GM21528 (cell line): ENCODE measurements around the gene MARCHF3.
"Not testable (repeated sequence)": the region's sequence is repeated elsewhere in the genome, so short reads cannot be mapped to it uniquely, and the experiment has no call there.

ENCODE experiments used
- ATAC-seq: cut with Tn5 transposase; IDR thresholded peaks from one replicate; pipeline ENCODE4 v1.9.1; 2021; ENCODE audit warnings: mild to moderate bottlenecking, moderate library complexity; ENCODE audit not compliant: unreplicated experiment, low FRiP score

MARCHF3 gene, protein sequence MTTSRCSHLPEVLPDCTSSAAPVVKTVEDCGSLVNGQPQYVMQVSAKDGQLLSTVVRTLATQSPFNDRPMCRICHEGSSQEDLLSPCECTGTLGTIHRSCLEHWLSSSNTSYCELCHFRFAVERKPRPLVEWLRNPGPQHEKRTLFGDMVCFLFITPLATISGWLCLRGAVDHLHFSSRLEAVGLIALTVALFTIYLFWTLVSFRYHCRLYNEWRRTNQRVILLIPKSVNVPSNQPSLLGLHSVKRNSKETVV

DNA sequence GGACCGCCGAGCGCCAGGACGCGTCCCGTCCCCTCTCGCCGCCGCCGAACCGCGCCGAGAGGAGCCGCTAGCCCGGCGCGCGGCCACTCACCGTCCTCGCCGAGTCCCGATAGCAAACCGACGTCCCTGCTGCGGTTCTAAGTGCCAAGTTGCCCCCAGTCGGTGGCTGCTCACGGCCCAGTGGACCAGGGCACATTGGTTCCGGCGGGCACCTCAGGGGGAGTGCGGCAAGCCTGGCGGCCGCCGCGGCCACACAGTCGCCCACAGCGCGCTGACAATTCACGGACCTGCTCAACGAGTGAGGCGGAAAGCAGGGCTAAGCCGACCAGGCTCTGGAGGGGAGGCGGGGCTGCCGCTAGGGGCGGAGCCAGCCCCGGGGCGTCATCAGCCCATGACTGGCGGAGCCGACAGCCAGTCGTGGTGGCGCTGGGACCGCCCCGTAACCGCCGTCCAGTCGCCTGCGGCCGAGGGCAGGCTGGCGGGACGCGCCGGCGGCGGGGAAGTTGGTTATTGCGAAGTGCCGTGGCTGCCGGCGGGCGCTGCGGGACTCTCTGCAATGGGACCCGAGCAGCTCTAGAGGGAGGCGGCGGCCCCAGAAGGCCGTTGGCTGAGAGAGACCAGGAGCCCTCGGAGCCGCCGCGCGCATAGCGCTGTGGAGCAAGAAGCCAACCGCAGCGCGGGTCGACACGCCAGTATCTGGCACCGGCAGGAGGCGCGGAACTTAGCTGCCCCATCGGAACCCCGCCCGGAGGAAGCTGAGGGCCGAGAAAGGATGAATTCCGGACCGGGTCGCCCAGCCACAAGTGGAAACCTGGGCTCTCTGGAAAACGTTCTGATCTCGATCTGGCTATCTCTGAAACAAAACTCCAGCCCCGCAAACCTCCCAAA is at the start of gene MARCHF3:
MARCHF3 (minus strand) TSS at position 300 of the 888 bp plus-strand sequence. CDS start 112,387 bp downstream, outside the sequence.
- ATAC-seq, result peak; percentile 97

DNA sequence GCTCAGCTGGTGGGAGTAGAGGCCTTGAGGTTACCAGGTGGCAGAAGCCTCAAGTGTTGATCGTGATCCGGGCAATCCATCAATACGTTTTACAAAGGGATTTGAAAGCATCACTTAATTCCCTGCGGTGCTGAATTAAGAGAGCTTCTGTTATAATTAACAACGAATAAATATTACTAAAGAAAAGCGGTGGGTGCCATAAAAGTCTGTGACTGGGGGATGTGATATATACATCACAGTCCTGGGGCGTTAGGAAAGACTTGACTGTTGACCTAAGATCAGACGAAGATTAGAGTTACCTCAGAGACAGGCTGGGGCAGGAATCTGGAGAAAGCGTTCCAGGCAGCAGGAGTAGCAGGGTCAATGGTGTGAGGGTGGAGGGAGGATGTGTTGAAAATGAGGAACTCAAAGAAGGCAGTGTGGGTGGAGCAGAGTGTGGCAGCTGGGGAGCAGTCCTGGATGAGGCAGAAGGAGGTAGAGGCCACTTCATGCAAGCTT is 49.7 kb upstream of the MARCHF3 start:
- no peak for ATAC-seq

- ATAC-seq, result no peak
Observed at GRCh38 chr5:127077366-127077765, 47.0 kb upstream of the MARCHF3 start.

- ATAC-seq, result no peak
Observed at GRCh38 chr5:127076315-127077129, 46.2 kb upstream of the MARCHF3 start.

GRCh38 chr5:127074466-127074865 is 44.1 kb upstream of the MARCHF3 start:
- no peak for ATAC-seq

GRCh38 chr5:127072861-127073846 is 42.8 kb upstream of the MARCHF3 start, which contains the start of gene C5orf63:
Gene C5orf63 (minus strand): TSS chr5:127073502. CDS start chr5:127058995, 14,507 bp downstream.
- peak; percentile 98 for ATAC-seq

GRCh38 chr5:127070243-127070642 is 39.9 kb upstream of the MARCHF3 start:
- no peak for ATAC-seq

DNA sequence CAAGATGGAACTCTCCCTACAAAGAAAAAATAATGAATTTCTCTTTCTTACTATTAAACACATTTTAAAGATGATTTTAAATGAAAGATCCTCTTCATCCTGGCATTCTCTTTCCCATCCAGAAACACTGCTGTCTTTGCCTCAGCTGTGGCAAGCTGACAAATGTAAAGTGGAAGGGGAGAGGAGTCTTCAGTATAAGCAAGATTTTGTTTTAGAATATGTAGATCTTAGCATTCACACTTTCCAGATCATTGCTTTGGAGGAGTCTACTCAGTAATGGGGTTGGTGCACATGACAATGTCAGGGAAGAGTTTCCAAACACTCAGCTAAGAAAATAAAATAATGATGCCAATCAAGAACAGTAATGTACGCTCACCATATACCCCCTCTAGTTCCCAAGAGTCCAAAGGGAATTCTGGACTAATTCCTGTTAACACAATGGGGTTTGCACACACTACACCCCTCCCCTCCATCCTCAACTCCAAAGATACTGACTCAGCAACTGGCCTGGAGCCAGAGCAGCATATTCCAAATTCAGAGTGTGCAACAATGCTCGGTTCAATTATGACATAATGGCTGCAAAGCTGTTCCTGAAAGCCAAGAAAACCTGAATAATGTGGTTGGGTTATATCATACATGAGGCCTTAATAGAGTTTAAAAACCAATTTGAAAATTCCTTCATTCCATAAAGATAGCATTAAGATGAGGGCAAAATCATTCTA is 38.3 kb upstream of the MARCHF3 start:
- no peak for ATAC-seq

- ATAC-seq, result no peak
Observed at GRCh38 chr5:127066721-127067120, 36.4 kb upstream of the MARCHF3 start.

- ATAC-seq, result no peak
Observed at GRCh38 chr5:127064253-127064840, 34.0 kb upstream of the MARCHF3 start.

GRCh38 chr5:127063257-127063913 is 33.0 kb upstream of the MARCHF3 start:
- ATAC-seq, result no peak

GRCh38 chr5:127061956-127062355 is 31.6 kb upstream of the MARCHF3 start:
- no peak for ATAC-seq

DNA sequence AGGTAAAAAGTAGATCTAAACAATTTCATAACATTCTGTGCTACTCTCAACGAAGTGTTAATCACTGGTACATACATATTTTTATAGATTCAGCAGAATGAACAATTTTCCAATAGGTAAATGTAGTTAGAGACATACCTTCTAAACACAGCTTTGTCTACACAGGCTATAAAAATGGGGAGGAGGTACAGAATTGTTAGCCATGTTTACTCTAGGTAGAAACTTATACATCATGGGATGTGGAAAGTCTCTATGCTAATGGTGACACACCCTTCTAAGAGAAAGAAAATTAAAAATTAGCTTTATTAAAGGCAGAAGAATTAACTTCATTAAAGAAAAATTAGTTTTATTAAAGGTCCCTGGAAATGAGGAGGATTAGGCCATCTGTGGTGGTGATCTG is 31.2 kb upstream of the MARCHF3 start:
- ATAC-seq, result no peak

DNA sequence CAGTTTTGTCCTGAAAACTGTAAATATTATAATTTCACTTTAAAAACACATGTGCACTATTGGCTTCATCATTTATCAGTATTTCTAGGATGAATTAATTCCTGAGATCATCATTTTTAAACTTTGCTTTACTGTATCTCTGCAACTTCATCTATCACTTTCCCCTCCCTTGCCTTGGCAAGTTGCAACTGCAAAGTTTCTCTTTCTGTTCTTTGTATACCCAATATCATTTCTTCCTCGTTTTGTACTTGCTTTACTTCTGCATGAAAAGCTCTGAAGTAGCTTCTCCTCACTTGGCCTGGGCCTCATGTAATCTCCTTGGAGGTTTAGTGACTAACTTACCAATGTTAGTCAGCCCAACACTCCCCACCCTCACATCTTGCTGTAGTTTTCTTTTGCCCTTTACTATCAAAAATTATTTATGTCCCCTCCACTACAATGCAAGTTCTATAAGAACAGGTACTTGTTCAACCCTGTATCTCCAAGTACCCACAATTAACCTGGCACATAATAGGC is 30.2 kb upstream of the MARCHF3 start:
- no peak for ATAC-seq

- ATAC-seq, result no peak
Observed at GRCh38 chr5:127056896-127057295, 26.5 kb upstream of the MARCHF3 start.

- ATAC-seq, result no peak
Observed at GRCh38 chr5:127055880-127056653, 25.7 kb upstream of the MARCHF3 start.

DNA sequence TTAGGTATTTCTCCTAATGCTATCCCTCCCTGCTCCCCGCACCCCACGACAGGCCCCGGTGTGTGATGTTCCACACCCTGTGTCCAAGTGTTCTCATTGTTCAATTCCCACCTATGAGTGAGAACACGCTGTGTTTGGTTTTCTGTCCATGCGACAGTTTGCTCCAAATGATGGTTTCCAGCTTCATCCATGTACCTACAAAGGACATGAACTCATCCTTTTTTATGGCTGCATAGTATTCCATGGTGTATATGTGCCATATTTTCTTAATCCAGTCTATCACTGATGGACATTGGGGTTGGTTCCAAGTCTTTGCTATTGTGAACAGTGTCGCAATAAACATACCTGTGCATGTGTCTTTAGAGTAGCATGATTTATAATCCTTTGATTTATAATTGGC is 23.2 kb upstream of the MARCHF3 start:
- not testable (repeated sequence) for ATAC-seq
